Osteoblast (primary cell): ENCODE results near the gene FAM186B. TPM values are rescaled to one million over a fixed set of nuclear protein-coding genes. Genes with fewer than 3 reads are reported as not detected.

Experiments used
- DNase-seq: peaks from one replicate; pipeline ENCODE4 v3.0.0; 2011; ENCODE audit warnings: low spot score, mixed read lengths; ENCODE audit not compliant: insufficient read length; ENCODE audit errors: missing footprints
- H2AFZ ChIP-seq: 2 replicates; pipeline ENCODE4 v1.6.0; 2011; ENCODE audit warnings: mild to moderate bottlenecking, low read length
- H3K27ac ChIP-seq: 2 replicates; pipeline ENCODE4 v1.5.1; 2011; ENCODE audit warnings: mild to moderate bottlenecking, low read depth, low read length, moderate library complexity
- H3K27me3 ChIP-seq: 2 replicates; pipeline ENCODE4 v1.6.0; 2012; ENCODE audit warnings: mild to moderate bottlenecking, control low read depth, inconsistent platforms, low read length, moderate library complexity; ENCODE audit not compliant: insufficient read depth
- H3K36me3 ChIP-seq: 2 replicates; pipeline ENCODE4 v1.5.1; 2011; ENCODE audit warnings: mild to moderate bottlenecking, low read length, control low read depth, moderate library complexity; ENCODE audit not compliant: insufficient read depth
- H3K4me1 ChIP-seq: 2 replicates; pipeline ENCODE4 v1.5.1; 2011; ENCODE audit warnings: mild to moderate bottlenecking, low read length, control low read depth, moderate library complexity; ENCODE audit not compliant: insufficient read depth
- H3K4me2 ChIP-seq: 2 replicates; pipeline ENCODE4 v1.6.0; 2011; ENCODE audit warnings: mild to moderate bottlenecking, low read length; ENCODE audit not compliant: insufficient read depth
- H3K4me3 ChIP-seq: fragments of 200-600 bp; sonication (generic); 3 replicates; pipeline ENCODE4 v1.5.1; 2012; ENCODE audit warnings: mild to moderate bottlenecking, low read length, inconsistent platforms; ENCODE audit not compliant: insufficient read depth
- H3K79me2 ChIP-seq: 2 replicates; pipeline ENCODE4 v1.6.0; 2012; ENCODE audit warnings: mild to moderate bottlenecking, low read length, control low read depth, inconsistent platforms; ENCODE audit not compliant: insufficient read depth
- H3K9me3 ChIP-seq: 2 replicates; pipeline ENCODE4 v1.5.1; 2011; ENCODE audit warnings: low read depth, low read length, control low read depth
- H4K20me1 ChIP-seq: 2 replicates; pipeline ENCODE4 v1.6.0; 2012; ENCODE audit warnings: mild to moderate bottlenecking, low read length, control low read depth; ENCODE audit not compliant: insufficient read depth
- CTCF ChIP-seq: IDR thresholded peaks from 2 replicates; pipeline ENCODE4 v1.5.1; 2011; ENCODE audit warnings: mild to moderate bottlenecking, low read depth, low read length, moderate library complexity; ENCODE audit errors: extremely low read depth
- total RNA-seq: library from RNA; depleted of rRNA; stranded (reverse); fragments of >200 nt; gene quantifications from 2 replicates; pipeline ENCODE4 v1.2.3, GENCODE V29; 2012

FAM186B gene
- total RNA-seq, 1 donor: 0.72 TPM

GRCh38 chr12:49563951-49564685 lies 41.3 kb downstream of the FAM186B start:
- Histone ChIP-seq H3K4me2 (no peak overlapping the region), H3K4me1 (peaks cover 12% of the 10 kb centered on the region), H4K20me1 (no peaks in the 10 kb centered on the region), H3K9me3 (no peaks in the 10 kb centered on the region), H3K4me3 (no peak overlapping the region), H3K36me3 (peaks cover 53% of the 10 kb centered on the region), H3K27ac (no peak overlapping the region), H2AFZ (no peak overlapping the region), H3K27me3 (no peaks in the 10 kb centered on the region), H3K79me2 (peaks cover 31% of the 10 kb centered on the region)
- no peak for DNase-seq
- no peak for TF ChIP-seq CTCF

- Histone ChIP-seq H3K4me3 (no peak overlapping the region), H3K27ac (no peak overlapping the region), H2AFZ (no peak overlapping the region), H3K27me3 (no peaks in the 10 kb centered on the region), H3K9me3 (no peaks in the 10 kb centered on the region), H3K36me3 (peaks cover 62% of the 10 kb centered on the region), H4K20me1 (no peaks in the 10 kb centered on the region), H3K4me1 (peaks cover 8% of the 10 kb centered on the region), H3K79me2 (peaks cover 24% of the 10 kb centered on the region), H3K4me2 (no peak overlapping the region)
- peak; percentile 42 for DNase-seq
- TF ChIP-seq CTCF: no peak
Measured at GRCh38 chr12:49562831-49563230, 42.6 kb downstream of the FAM186B start.

GRCh38 chr12:49562233-49562632 lies 43.2 kb downstream of the FAM186B start:
- Histone ChIP-seq H3K36me3 (peaks cover 62% of the 10 kb centered on the region), H3K27ac (no peak overlapping the region), H3K4me2 (no peak overlapping the region), H3K4me3 (no peak overlapping the region), H3K9me3 (no peaks in the 10 kb centered on the region), H3K27me3 (no peaks in the 10 kb centered on the region), H3K4me1 (peaks cover 6% of the 10 kb centered on the region), H3K79me2 (peaks cover 18% of the 10 kb centered on the region), H2AFZ (no peak overlapping the region), H4K20me1 (no peaks in the 10 kb centered on the region)
- no peak for DNase-seq
- TF ChIP-seq CTCF: no peak

GRCh38 chr12:49560695-49561094 lies 44.7 kb downstream of the FAM186B start:
- Histone ChIP-seq H3K27me3 (no peaks in the 10 kb centered on the region), H3K4me1 (no peaks in the 10 kb centered on the region), H3K4me2 (no peak overlapping the region), H3K9me3 (no peaks in the 10 kb centered on the region), H2AFZ (no peak overlapping the region), H3K4me3 (no peak overlapping the region), H3K27ac (no peak overlapping the region), H3K79me2 (peaks cover 2% of the 10 kb centered on the region), H3K36me3 (peaks cover 62% of the 10 kb centered on the region), H4K20me1 (no peaks in the 10 kb centered on the region)
- TF ChIP-seq CTCF: no peak
- peak; percentile 35 for DNase-seq
